RWPE2 (cell line): ENCODE data around the gene DIP2C.

Source experiments
- ATAC-seq: fragments of 200-7000 bp; cut with Tn5 transposase; 3 replicates; pipeline ENCODE4 v1.9.1; 2021; ENCODE audit warnings: low read depth
- DNase-seq: peaks from one replicate; pipeline ENCODE4 v3.0.0-alpha.2; 2020; ENCODE audit warnings: low spot score
- H3K27ac ChIP-seq: fragments of 450-650 bp; 2 replicates; pipeline ENCODE4 v1.5.1; 2017; ENCODE audit warnings: mild to moderate bottlenecking; ENCODE audit not compliant: poor library complexity, severe bottlenecking
- H3K27me3 ChIP-seq: fragments of 250-450 bp; sonication (Bioruptor Pico); 2 replicates; pipeline ENCODE4 v1.5.1; 2021; ENCODE audit warnings: mild to moderate bottlenecking, moderate library complexity; ENCODE audit not compliant: insufficient read depth, poor library complexity, severe bottlenecking
- H3K36me3 ChIP-seq: fragments of 250-450 bp; sonication (Bioruptor Pico); 2 replicates; pipeline ENCODE4 v1.5.1; 2020; ENCODE audit warnings: low read depth, mild to moderate bottlenecking, moderate library complexity
- H3K4me1 ChIP-seq: fragments of 250-450 bp; sonication (Bioruptor Pico); 2 replicates; pipeline ENCODE4 v1.5.1; 2021; ENCODE audit warnings: mild to moderate bottlenecking, moderate library complexity; ENCODE audit not compliant: insufficient read depth, poor library complexity, severe bottlenecking
- H3K4me3 ChIP-seq: fragments of 250-450 bp; sonication (Bioruptor Pico); 2 replicates; pipeline ENCODE4 v1.5.1; 2021; ENCODE audit warnings: mild to moderate bottlenecking, moderate library complexity; ENCODE audit not compliant: severe bottlenecking
- H3K9me3 ChIP-seq: fragments of 250-450 bp; sonication (Bioruptor Pico); 2 replicates; pipeline ENCODE4 v1.5.1; 2021; ENCODE audit warnings: mild to moderate bottlenecking, moderate library complexity; ENCODE audit not compliant: severe bottlenecking
- CTCF ChIP-seq: fragments of 450-650 bp; IDR thresholded peaks from one replicate; pipeline ENCODE4 v1.5.1; 2017; ENCODE audit warnings: mild to moderate bottlenecking, moderate library complexity; ENCODE audit not compliant: poor library complexity, severe bottlenecking

The DIP2C gene

DNA sequence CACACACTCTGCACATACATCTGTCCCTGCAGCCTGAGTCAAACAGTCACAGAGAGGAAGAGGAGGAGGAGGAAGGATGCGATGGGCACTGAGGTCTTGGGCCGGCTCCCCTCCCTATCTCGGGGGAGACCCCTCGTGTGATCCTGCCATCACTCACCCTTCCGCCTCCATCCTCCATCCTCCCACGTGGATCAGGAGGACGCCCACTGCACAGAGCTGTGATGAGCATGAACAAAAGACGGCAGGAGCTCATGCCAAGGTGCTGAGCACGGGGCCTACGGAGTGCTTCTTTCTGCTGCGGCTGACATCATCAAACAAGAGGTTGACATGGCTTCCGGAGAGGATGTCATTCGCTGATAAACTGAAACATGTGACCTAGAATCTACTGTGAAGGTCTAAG is 68.0 kb downstream of the DIP2C start:
- H3K27ac ChIP-seq, result no peak overlapping the region

DNA sequence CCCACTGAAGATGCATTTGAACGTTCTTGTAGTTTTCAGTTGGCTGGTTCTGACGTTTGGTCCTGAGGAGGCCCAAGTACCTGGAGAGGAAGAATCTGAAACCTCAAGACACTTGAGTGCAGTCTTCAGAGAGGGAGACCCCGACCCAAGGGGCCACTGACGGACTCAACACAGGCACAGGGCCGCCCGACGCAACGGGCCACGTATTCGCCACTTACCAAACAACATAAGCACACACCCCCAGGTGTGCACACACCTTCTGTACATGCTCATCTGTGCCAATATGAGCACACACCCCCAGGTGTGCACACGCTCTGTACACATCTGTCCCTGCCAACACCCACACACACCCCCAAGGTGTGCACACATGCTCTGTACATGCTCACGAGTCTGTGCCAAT is 68.5 kb downstream of the DIP2C start:
- H3K4me1 ChIP-seq, result peaks cover 2% of the 10 kb centered on the region

More for the DNA sequence above, 68.0 kb downstream of the DIP2C start:
- Histone ChIP-seq H3K27me3 (no peaks in the 10 kb centered on the region), H3K4me3 (no peak overlapping the region), H3K4me1 (peaks cover 2% of the 10 kb centered on the region), H3K36me3 (no peaks in the 10 kb centered on the region), H3K9me3 (no peaks in the 10 kb centered on the region)
- ATAC-seq (no peak), DNase-seq (no peak)
- TF ChIP-seq CTCF, result no peak

DNA sequence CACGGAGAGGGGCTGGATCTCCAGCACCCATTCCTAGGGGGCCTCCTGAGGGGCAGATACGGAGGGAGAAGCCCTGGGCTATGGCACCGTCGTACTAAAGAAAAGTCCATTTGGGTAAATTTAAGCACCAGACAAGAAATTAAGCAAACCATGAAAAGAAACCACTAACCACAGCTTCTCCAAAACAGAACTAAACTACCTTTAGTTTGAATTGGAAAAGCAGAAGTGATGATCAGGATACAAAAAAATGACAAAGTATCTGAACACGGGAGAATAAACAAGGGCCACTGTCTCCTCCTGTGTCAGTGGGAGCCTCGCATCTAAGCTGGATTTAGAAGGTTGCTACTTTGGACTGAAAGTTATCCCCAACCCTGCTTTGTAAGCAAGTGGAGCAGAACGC is 69.1 kb downstream of the DIP2C start:
- ATAC-seq (no peak), DNase-seq (no peak)
- Histone ChIP-seq H3K4me1 (peaks cover 2% of the 10 kb centered on the region), H3K27ac (no peak overlapping the region), H3K4me3 (no peak overlapping the region), H3K27me3 (no peaks in the 10 kb centered on the region), H3K9me3 (no peaks in the 10 kb centered on the region), H3K36me3 (no peaks in the 10 kb centered on the region)
- TF ChIP-seq CTCF, result no peak

More for the DNA sequence above, 68.5 kb downstream of the DIP2C start:
- Histone ChIP-seq H3K36me3 (no peaks in the 10 kb centered on the region), H3K4me3 (no peak overlapping the region), H3K9me3 (no peaks in the 10 kb centered on the region), H3K27ac (no peak overlapping the region), H3K27me3 (no peaks in the 10 kb centered on the region)
- TF ChIP-seq CTCF, result no peak
- no peak for DNase-seq
- ATAC-seq, result no peak

DNA sequence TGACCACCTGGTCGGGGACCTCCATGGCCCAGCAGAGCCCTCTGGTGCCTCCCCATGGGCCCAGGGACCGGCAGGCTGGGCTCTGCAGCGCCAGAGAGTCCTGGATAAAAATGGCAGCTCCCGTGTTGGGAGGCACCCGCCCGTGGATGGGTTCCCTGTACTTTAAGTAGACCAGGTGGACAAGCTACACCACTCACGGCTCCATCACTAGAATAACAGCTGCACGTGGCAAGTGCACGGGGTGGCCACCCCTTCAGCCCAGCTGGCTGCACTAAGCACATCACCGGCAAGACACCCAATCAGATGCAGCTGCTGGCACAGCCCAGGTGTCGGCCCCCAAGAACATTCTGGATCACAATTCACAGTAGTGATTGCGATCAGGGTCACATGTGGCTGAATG is 69.8 kb downstream of the DIP2C start:
- ATAC-seq (no peak), DNase-seq (no peak)
- no peak overlapping the region for H3K4me3 ChIP-seq
- no peaks in the 10 kb centered on the region for H3K9me3 ChIP-seq
- no peak for TF ChIP-seq CTCF
- H3K4me1 ChIP-seq, result peaks cover 2% of the 10 kb centered on the region
- no peaks in the 10 kb centered on the region for H3K27me3 ChIP-seq
- H3K27ac ChIP-seq, result no peak overlapping the region
- H3K36me3 ChIP-seq, result no peaks in the 10 kb centered on the region

- no peaks in the 10 kb centered on the region for H3K27me3 ChIP-seq
- H3K4me1 ChIP-seq, result peaks cover 3% of the 10 kb centered on the region
- ATAC-seq (no peak), DNase-seq (no peak)
- no peak overlapping the region for H3K4me3 ChIP-seq
- no peak overlapping the region for H3K27ac ChIP-seq
- TF ChIP-seq CTCF, result no peak
- H3K9me3 ChIP-seq, result no peaks in the 10 kb centered on the region
- H3K36me3 ChIP-seq, result no peaks in the 10 kb centered on the region
These were observed 71.1 kb downstream of the DIP2C start for GRCh38 chr10:618229-618989.
